SK-N-SH (cell line): Measurements from ENCODE around the gene ROPN1. TPM values are rescaled to one million over a fixed set of nuclear protein-coding genes. Genes with fewer than 3 reads are reported as not detected.
"Not testable (repeated sequence)": the region's sequence is repeated elsewhere in the genome, so short reads cannot be mapped to it uniquely, and the experiment has no call there.

Experiments used
- CTCF ChIA-PET: fragments of 300-600, 350-600 bp; formaldehyde crosslinking; extraction: SDS; loops from one replicate; lab custom pipeline; 2021; lab: Yijun Ruan, JAX
- POLR2A ChIA-PET: fragments of 350-600 bp; sonication (Branson Sonifier 250); formaldehyde crosslinking; extraction: SDS; loops from one replicate; lab custom pipeline; 2020; ENCODE audit warnings: antibody characterized with exemption, inconsistent platforms; lab: Yijun Ruan, JAX
- DNase-seq: peaks from one replicate; pipeline ENCODE4 v3.0.0; 2012
- H2AFZ ChIP-seq: fragments of 200-600 bp; sonication (generic); 2 replicates; pipeline ENCODE4 v1.8.1; 2016; ENCODE audit warnings: antibody characterized with exemption, mild to moderate bottlenecking, low read depth
- H3F3A ChIP-seq: fragments of 200-600 bp; sonication (generic); replicated peaks from 2 replicates; pipeline ENCODE3; 2016; ENCODE audit warnings: antibody characterized with exemption, mild to moderate bottlenecking; ENCODE audit not compliant: insufficient read depth
- H3K27ac ChIP-seq, 2 experiments: fragments of 200-500 bp in 1 of 2; fragments of 200-600 bp in 1 of 2; sonication (Bioruptor generic) in 1 of 2; sonication (generic), shearing (Covaris generic) in 1 of 2; 2 replicates each; pipeline versions ENCODE4 v1.5.1 to v1.6.1; 2014 to 2016; ENCODE audit warnings: low read depth in 2 of 2, inconsistent platforms in 1 of 2, low read length in 1 of 2, mild to moderate bottlenecking in 1 of 2, mixed read lengths in 1 of 2
- H3K27me3 ChIP-seq: fragments of 200-600 bp; sonication (generic), shearing (Covaris generic); 2 replicates; pipeline ENCODE4 v1.6.1; 2016; ENCODE audit warnings: mixed run types; ENCODE audit not compliant: insufficient read depth
- H3K36me3 ChIP-seq, 2 experiments: fragments of 200-500 bp in 1 of 2; fragments of 200-600 bp in 1 of 2; sonication (Bioruptor generic) in 1 of 2; sonication (generic) in 1 of 2; replicated peaks in 1 of 2; 2 replicates each; pipeline versions ENCODE3 to v1.5.1; 2014 to 2016; ENCODE audit warnings: low read length in 1 of 2, mild to moderate bottlenecking in 1 of 2; ENCODE audit not compliant: insufficient read depth in 2 of 2, control insufficient read depth in 1 of 2
- H3K4me1 ChIP-seq, 2 experiments: fragments of 200-500 bp in 1 of 2; fragments of 200-600 bp in 1 of 2; sonication (Bioruptor generic) in 1 of 2; sonication (generic), shearing (Covaris generic) in 1 of 2; 2 replicates each; pipeline versions ENCODE4 v1.5.1 to v1.6.1; 2014 to 2016; ENCODE audit warnings: low read depth in 1 of 2, low read length in 1 of 2, mixed run types in 1 of 2; ENCODE audit not compliant: insufficient read depth in 2 of 2, control insufficient read depth in 1 of 2
- H3K4me2 ChIP-seq: fragments of 200-600 bp; sonication (generic), shearing (Covaris generic); 2 replicates; pipeline ENCODE4 v1.6.1; 2017; ENCODE audit warnings: mixed run types
- H3K4me3 ChIP-seq, 2 experiments: fragments of 200-500 bp in 1 of 2; fragments of 200-600 bp in 1 of 2; sonication (Bioruptor generic) in 1 of 2; sonication (generic), shearing (Covaris generic) in 1 of 2; 2 replicates each; pipeline versions ENCODE4 v1.5.1 to v1.8.1; 2014 to 2016; ENCODE audit warnings: low read depth in 2 of 2, inconsistent platforms in 1 of 2, low read length in 1 of 2, mild to moderate bottlenecking in 1 of 2, mixed read lengths in 1 of 2, moderate library complexity in 1 of 2
- H3K79me2 ChIP-seq: fragments of 200-600 bp; sonication (generic); 2 replicates; pipeline ENCODE4 v1.8.1; 2017; ENCODE audit warnings: mild to moderate bottlenecking; ENCODE audit not compliant: insufficient read depth
- H3K9ac ChIP-seq: fragments of 200-600 bp; sonication (generic); 2 replicates; pipeline ENCODE4 v1.6.1; 2017; ENCODE audit warnings: mixed run types
- H3K9me2 ChIP-seq: fragments of 200-600 bp; sonication (generic); 2 replicates; pipeline ENCODE4 v1.6.1; 2017; ENCODE audit warnings: mixed run types
- H3K9me3 ChIP-seq: fragments of 200-600 bp; sonication (generic); 2 replicates; pipeline ENCODE4 v1.6.1; 2017; ENCODE audit warnings: mixed run types, mild to moderate bottlenecking, moderate library complexity
- H4K20me1 ChIP-seq: fragments of 200-600 bp; sonication (generic); 2 replicates; pipeline ENCODE4 v1.6.1; 2017; ENCODE audit warnings: mild to moderate bottlenecking, mixed run types; ENCODE audit not compliant: insufficient read depth
- CHD2 ChIP-seq: fragments of 150-350 bp; IDR thresholded peaks from 2 replicates; pipeline ENCODE4 v1.6.1; 2018; ENCODE audit warnings: low read length; ENCODE audit not compliant: partially characterized antibody
- CTCF ChIP-seq: fragments of 200-600 bp; sonication (generic); IDR thresholded peaks from 2 replicates; pipeline ENCODE4 v1.6.1; 2017; ENCODE audit warnings: antibody characterized with exemption, mild to moderate bottlenecking, moderate library complexity
- ELF1 ChIP-seq: IDR thresholded peaks from 2 replicates; pipeline ENCODE4 v1.4.0; 2012
- EP300 ChIP-seq, 2 experiments: IDR thresholded peaks; 2 replicates each; pipeline versions ENCODE4 v1.4.0 to v1.6.1; 2012; ENCODE audit warnings: borderline replicate concordance in 1 of 2, low read depth in 1 of 2, low read length in 1 of 2
- EZH2phosphoT487 ChIP-seq: fragments of 200-600 bp; sonication (generic); IDR thresholded peaks from 2 replicates; pipeline ENCODE4 v1.6.1; 2017; ENCODE audit warnings: low read depth, mixed run types, mild to moderate bottlenecking, antibody characterized with exemption, moderate library complexity, borderline replicate concordance
- GABPA ChIP-seq: IDR thresholded peaks from 2 replicates; pipeline ENCODE4 v1.4.0; 2012; ENCODE audit warnings: low read depth, mild to moderate bottlenecking
- GATA2 ChIP-seq: sonication (generic); formaldehyde crosslinking; IDR thresholded peaks from 2 replicates; pipeline ENCODE4 v1.5.0; 2020; ENCODE audit warnings: mild to moderate bottlenecking, missing genetic modification reagents
- IRF3 ChIP-seq: fragments of 150-350 bp; IDR thresholded peaks from 2 replicates; pipeline ENCODE4 v1.6.1; 2016; ENCODE audit warnings: mild to moderate bottlenecking, low read depth, low read length
- MEF2A ChIP-seq: IDR thresholded peaks from 2 replicates; pipeline ENCODE4 v1.4.0; 2012; ENCODE audit warnings: low read depth, borderline replicate concordance
- NRF1 ChIP-seq: IDR thresholded peaks from 2 replicates; pipeline ENCODE4 v1.6.1; 2012; ENCODE audit warnings: low read depth, mild to moderate bottlenecking, low read length
- PBX3 ChIP-seq: IDR thresholded peaks from 2 replicates; pipeline ENCODE4; 2012
- RAD21 ChIP-seq: IDR thresholded peaks from 2 replicates; pipeline ENCODE4 v1.6.1; 2012; ENCODE audit warnings: mild to moderate bottlenecking, low read length
- RFX5 ChIP-seq: IDR thresholded peaks from 2 replicates; pipeline ENCODE4 v1.6.1; 2012; ENCODE audit warnings: mild to moderate bottlenecking, improper control_type of control experiment, low read length
- SIN3A ChIP-seq: IDR thresholded peaks from 2 replicates; pipeline ENCODE4 v1.6.1; 2012; ENCODE audit warnings: low read depth, mild to moderate bottlenecking, low read length, moderate library complexity, borderline replicate concordance
- SMC3 ChIP-seq: IDR thresholded peaks from 2 replicates; pipeline ENCODE4 v1.6.1; 2012; ENCODE audit warnings: low read depth, low read length, improper control_type of control experiment
- TAF1 ChIP-seq: IDR thresholded peaks from 2 replicates; pipeline ENCODE4 v1.6.1; 2012; ENCODE audit warnings: low read depth, mild to moderate bottlenecking, low read length, moderate library complexity, borderline replicate concordance
- WGBS: methylation state at CpG from one replicate; pipeline ENCODE4 v1.1.6; 2017; ENCODE audit warnings: low lambda C conversion rate; 5-methylcytosine and 5-hydroxymethylcytosine counted together
- polyA plus RNA-seq, 3 experiments: library from polyadenylated mRNA; depleted of rRNA; stranded (reverse); fragments of >200 nt; gene quantifications; 2 replicates each; pipeline ENCODE4 v1.2.3, GENCODE V29; 2012

Gene ROPN1
- polyA plus RNA-seq, 1 of the 3 experiments (the other 2 are of a cell fraction) = 0.05 TPM

- TF ChIP-seq NRF1 (no peak), ELF1 (no peak), PBX3 (peak; percentile 73), MEF2A (peak; percentile 41; the same call in 1 of the 2 replicates), TAF1 (no peak), GATA2 (CRISPR knock-in tag) (no peak), SMC3 (no peak)
These were observed 15.3 kb upstream of the ROPN1 start (continued) for GRCh38 chr3:124007186-124007585.

- H4K20me1 ChIP-seq, H2AFZ ChIP-seq, H3K4me2 ChIP-seq, H3F3A ChIP-seq, DNase-seq, H3K9ac ChIP-seq, H3K9me2 ChIP-seq, POLR2A ChIA-PET, H3K36me3 ChIP-seq, H3K4me1 ChIP-seq, H3K9me3 ChIP-seq, H3K4me3 ChIP-seq, CTCF ChIA-PET, H3K27me3 ChIP-seq, H3K79me2 ChIP-seq, H3K27ac ChIP-seq: not testable (repeated sequence)
- WGBS = 38% methylated on average over 2 of the region's 2 CpGs
These were observed 10.6 kb upstream of the ROPN1 start for GRCh38 chr3:124002405-124003079.

- not testable (repeated sequence) for H3K9me2 ChIP-seq
These were observed 9.4 kb upstream of the ROPN1 start for GRCh38 chr3:124001366-124001765.

GRCh38 chr3:123997543-123997942 is 5.6 kb upstream of the ROPN1 start:
- Histone ChIP-seq H3K36me3 (no peaks in the 10 kb centered on the region), H3K9me2 (no peaks in the 10 kb centered on the region), H4K20me1 (no peaks in the 10 kb centered on the region), H3K4me3 (no peak overlapping the region), H3K4me2 (peak overlapping the region; percentile 68), H3K27me3 (no peaks in the 10 kb centered on the region), H3K27ac (peak overlapping the region in 1 of 2 experiments; percentile 42; a peak in 2 of 4 replicates), H3F3A (no peaks in the 10 kb centered on the region), H3K4me1 (no peaks in the 10 kb centered on the region; a peak in 1 of 4 replicates), H3K9me3 (no peaks in the 10 kb centered on the region), H3K79me2 (no peaks in the 10 kb centered on the region), H2AFZ (0 out of 2 replicates have a peak overlapping the region, but pooled peaks have one; percentile 18), H3K9ac (no peak overlapping the region)
- WGBS = 68% methylated on average over 2 of the region's 2 CpGs
- DNase-seq = no peak
- CTCF ChIA-PET = no interaction called here
- POLR2A ChIA-PET = no interaction called here
- TF ChIP-seq ELF1 (no peak), GABPA (no peak), EZH2phosphoT487 (no peak), SIN3A (no peak), CHD2 (no peak), CTCF (no peak), RAD21 (no peak), IRF3 (no peak), RFX5 (no peak), EP300 (IDR thresholded peaks at IDR 0.05; ENCODE audit: borderline replicate concordance in 1 of 2, low read depth in 1 of 2, low read length in 1 of 2) (no peak), MEF2A (no peak)

More at GRCh38 chr3:124001366-124001765, 9.4 kb upstream of the ROPN1 start:
- POLR2A ChIA-PET, H3K4me1 ChIP-seq, H3F3A ChIP-seq, H3K4me3 ChIP-seq, H3K36me3 ChIP-seq, H3K27me3 ChIP-seq, H2AFZ ChIP-seq, H3K79me2 ChIP-seq, H3K9ac ChIP-seq, H4K20me1 ChIP-seq, H3K4me2 ChIP-seq, H3K9me3 ChIP-seq, DNase-seq, H3K27ac ChIP-seq: not testable (repeated sequence)
- 57% methylated on average over 6 of the region's 6 CpGs for WGBS
- CTCF ChIA-PET = interaction anchor here (0.9 kb wide), 1 partner anchor 32 kb away, joined by 3 read pairs; the partner anchor contains the start of gene KALRN
